Psoas muscle (tissue), 8 donors: Measurements from ENCODE around the gene EFHD2. TPM values are rescaled to one million over a fixed set of nuclear protein-coding genes. Genes with fewer than 3 reads are reported as not detected.
A peak's percentile ranks its signal among the peaks of the same experiment; 100 is the strongest.

Experiments used
- ATAC-seq, 4 donors: fragments of 200-7000 bp; cut with Tn5 transposase; one replicate each; pipeline ENCODE4 v1.9.1; 2020; ENCODE audit warnings: moderate library complexity in 3 of 4, mild to moderate bottlenecking in 2 of 4
- DNase-seq, 2 donors: peaks; one replicate each; pipeline ENCODE4 v3.0.0-alpha.2; 2020
- H3K27ac ChIP-seq: fragments of 200-600 bp; one replicate; pipeline ENCODE4 v1.8.0; 2022
- H3K27me3 ChIP-seq, 3 donors: fragments of 200-600 bp in 1 of 3; one replicate each; pipeline versions ENCODE4 v1.6.1 to v1.8.0; 2013 to 2022; ENCODE audit warnings: low read length in 2 of 3, mild to moderate bottlenecking in 2 of 3, moderate library complexity in 1 of 3; ENCODE audit not compliant: insufficient read depth in 3 of 3
- H3K36me3 ChIP-seq, 2 donors: fragments of 200-600 bp in 1 of 2; one replicate each; pipeline versions ENCODE4 v1.6.1 to v1.8.0; 2013 to 2022; ENCODE audit warnings: low read depth in 1 of 2, mild to moderate bottlenecking in 1 of 2, moderate library complexity in 1 of 2; ENCODE audit not compliant: insufficient read depth in 1 of 2
- H3K4me1 ChIP-seq: fragments of 200-600 bp; one replicate; pipeline ENCODE4 v1.8.0; 2022
- H3K4me3 ChIP-seq: fragments of 200-600 bp; one replicate; pipeline ENCODE4 v1.8.0; 2022; ENCODE audit warnings: mild to moderate bottlenecking
- H3K9me3 ChIP-seq: fragments of 200-600 bp; one replicate; pipeline ENCODE4 v1.8.0; 2022
- WGBS, 3 donors: extraction: QIAGEN DNeasy Blood & Tissue Kit; methylation state at CpG; one replicate each; pipeline versions ENCODE4 v1.1.6 to v1.1.7; 2013; 5-methylcytosine and 5-hydroxymethylcytosine counted together
- intact Hi-C, 2 donors: fragments of 100-400 bp; cut with DNase I; formaldehyde crosslinking; loops; one replicate each; pipeline versions ENCODE4 v1.11.0 to v1.14.2; 2022
- polyA plus RNA-seq, 3 donors: library from polyadenylated mRNA; stranded (reverse); fragments of 200-250 nt; gene quantifications; one replicate each; pipeline ENCODE4 v1.2.3, GENCODE V29; 2013
- total RNA-seq, 4 donors: library from RNA; stranded (reverse); fragmentation: NEBNext Ultra II Directional in 2 of 4; extraction: Animal tissue kit (Norgen Biotek cat#: 25700) in 2 of 4; gene quantifications; one replicate each; pipeline versions ENCODE4 v1.2.1 to v1.2.4, GENCODE V29; 2021 to 2023
- TF ChIP-seq, protein P1 (sequence below): fragments of 200-600 bp; IDR thresholded peaks from one replicate; pipeline ENCODE4 v1.8.0; 2022; ENCODE audit warnings: antibody characterized with exemption
- donor health status: healthy with polysubstance abuse.
- donor health status: DM: no; HTN: no; CAD: no; lungs with moderate emphysema.
- donor health status: Bipolar disorder and iron deficiency.
- donor health status: healthy.
- donor health status: DM: yes; HTN: yes; CAD: no.
- donor health status: DM: no; HTN: no; CAD: no.
- donor health status: DM: no; HTN: no; CAD: no.
- donor health status: DM: yes; HTN: yes; CAD: no.

EFHD2 gene
- total and polyA plus RNA-seq, 7 donors, result 2.3 to 6.9 (median 5.4) TPM

- Histone ChIP-seq H3K27ac (peak overlapping the region; percentile 16), H3K9me3 (no peaks in the 10 kb centered on the region), H3K27me3 (peaks cover 0 to 32% (median 9%) of the 10 kb centered on the region in 3 donors), H3K4me3 (peak overlapping the region; percentile 74), H3K4me1 (no peaks in the 10 kb centered on the region), H3K36me3 (no peaks in the 10 kb centered on the region)
- TF ChIP-seq, protein P1, sequence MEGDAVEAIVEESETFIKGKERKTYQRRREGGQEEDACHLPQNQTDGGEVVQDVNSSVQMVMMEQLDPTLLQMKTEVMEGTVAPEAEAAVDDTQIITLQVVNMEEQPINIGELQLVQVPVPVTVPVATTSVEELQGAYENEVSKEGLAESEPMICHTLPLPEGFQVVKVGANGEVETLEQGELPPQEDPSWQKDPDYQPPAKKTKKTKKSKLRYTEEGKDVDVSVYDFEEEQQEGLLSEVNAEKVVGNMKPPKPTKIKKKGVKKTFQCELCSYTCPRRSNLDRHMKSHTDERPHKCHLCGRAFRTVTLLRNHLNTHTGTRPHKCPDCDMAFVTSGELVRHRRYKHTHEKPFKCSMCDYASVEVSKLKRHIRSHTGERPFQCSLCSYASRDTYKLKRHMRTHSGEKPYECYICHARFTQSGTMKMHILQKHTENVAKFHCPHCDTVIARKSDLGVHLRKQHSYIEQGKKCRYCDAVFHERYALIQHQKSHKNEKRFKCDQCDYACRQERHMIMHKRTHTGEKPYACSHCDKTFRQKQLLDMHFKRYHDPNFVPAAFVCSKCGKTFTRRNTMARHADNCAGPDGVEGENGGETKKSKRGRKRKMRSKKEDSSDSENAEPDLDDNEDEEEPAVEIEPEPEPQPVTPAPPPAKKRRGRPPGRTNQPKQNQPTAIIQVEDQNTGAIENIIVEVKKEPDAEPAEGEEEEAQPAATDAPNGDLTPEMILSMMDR, result no peak
- DNase-seq, result no peak
- intact Hi-C loops, result no loop called here
- ATAC-seq, result no peak
- WGBS, 3 donors, result 2 to 4% (median 3%) methylated on average over 50 to 53 of the region's 53 CpGs
These were observed 665 bp downstream of the EFHD2 start for GRCh38 chr1:15410223-15410883.

DNA sequence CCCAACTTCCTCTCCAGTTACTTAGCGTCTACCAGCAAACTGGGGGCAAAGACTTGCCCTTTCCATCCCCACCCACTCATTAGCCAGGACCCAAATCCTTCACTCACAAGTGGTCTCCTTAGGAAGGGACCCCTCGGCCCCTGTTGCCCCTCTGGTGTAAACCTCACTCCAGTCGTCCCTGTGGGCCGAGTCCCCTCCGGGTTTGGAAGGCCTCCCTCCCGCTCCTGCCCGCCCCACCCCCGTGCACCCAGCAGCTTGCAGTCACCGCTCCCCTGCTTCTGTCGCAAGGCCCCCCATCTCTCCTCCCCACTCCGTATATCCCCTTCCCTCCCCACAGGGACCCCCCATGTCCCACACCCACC, 1.2 kb downstream of the EFHD2 start:
- peak overlapping the region; percentile 74 for H3K4me3 ChIP-seq
- TF ChIP-seq, protein P1, result no peak
- H3K27me3 ChIP-seq, result peaks cover 0 to 32% (median 9%) of the 10 kb centered on the region in 3 donors
- H3K9me3 ChIP-seq, result no peaks in the 10 kb centered on the region
- intact Hi-C loops, result no loop called here
- no peak overlapping the region for H3K27ac ChIP-seq
- DNase-seq (no peak), ATAC-seq (no peak)
- 55 to 66% (median 62%) methylated on average over 11 of the region's 11 CpGs for WGBS, 3 donors
- no peaks in the 10 kb centered on the region for H3K4me1 ChIP-seq
- H3K36me3 ChIP-seq, result no peaks in the 10 kb centered on the region

GRCh38 chr1:15411593-15412137, 2.0 kb downstream of the EFHD2 start:
- H3K27me3 ChIP-seq, result peaks cover 0 to 32% (median 9%) of the 10 kb centered on the region in 3 donors
- ATAC-seq, result no peak
- intact Hi-C loops, result no loop called here
- DNase-seq, result peak in 1 of 2 donors; percentile 65
- peak overlapping the region; percentile 74 for H3K4me3 ChIP-seq
- H3K9me3 ChIP-seq, result no peaks in the 10 kb centered on the region
- no peaks in the 10 kb centered on the region for H3K4me1 ChIP-seq
- H3K27ac ChIP-seq, result no peak overlapping the region
- H3K36me3 ChIP-seq, result no peaks in the 10 kb centered on the region
- TF ChIP-seq, protein P1, result no peak
- WGBS, 3 donors, result 50 to 69% (median 55%) methylated on average over 12 of the region's 12 CpGs

GRCh38 chr1:15412175-15412800, 2.6 kb downstream of the EFHD2 start:
- DNase-seq, result no peak
- peak overlapping the region; percentile 74 for H3K4me3 ChIP-seq
- H3K9me3 ChIP-seq, result no peaks in the 10 kb centered on the region
- ATAC-seq, result no peak
- H3K36me3 ChIP-seq, result no peaks in the 10 kb centered on the region
- intact Hi-C loops, result no loop called here
- peaks cover 0 to 32% (median 9%) of the 10 kb centered on the region in 3 donors for H3K27me3 ChIP-seq
- 75 to 82% (median 75%) methylated on average over 16 of the region's 16 CpGs for WGBS, 3 donors
- no peaks in the 10 kb centered on the region for H3K4me1 ChIP-seq
- no peak overlapping the region for H3K27ac ChIP-seq
- TF ChIP-seq, protein P1, result no peak
